Hindlimb muscle (tissue), 1 donor: ENCODE results near the gene PAXX. TPM values are rescaled to one million over a fixed set of nuclear protein-coding genes. Genes with fewer than 3 reads are reported as not detected.
"Not testable (repeated sequence)": the region's sequence is repeated elsewhere in the genome, so short reads cannot be mapped to it uniquely, and the experiment has no call there.

ENCODE experiments used
- DNase-seq: peaks from one replicate; pipeline ENCODE4 v3.0.0-alpha.2; 2013
- polyA plus RNA-seq: library from polyadenylated mRNA; unstranded; fragments of 120-200 nt; gene quantifications from one replicate; pipeline ENCODE4 v1.2.1, GENCODE V29; 2013; ENCODE audit not compliant: insufficient read length

The PAXX gene
- polyA plus RNA-seq, 1 donor, result 23.9 TPM

DNA sequence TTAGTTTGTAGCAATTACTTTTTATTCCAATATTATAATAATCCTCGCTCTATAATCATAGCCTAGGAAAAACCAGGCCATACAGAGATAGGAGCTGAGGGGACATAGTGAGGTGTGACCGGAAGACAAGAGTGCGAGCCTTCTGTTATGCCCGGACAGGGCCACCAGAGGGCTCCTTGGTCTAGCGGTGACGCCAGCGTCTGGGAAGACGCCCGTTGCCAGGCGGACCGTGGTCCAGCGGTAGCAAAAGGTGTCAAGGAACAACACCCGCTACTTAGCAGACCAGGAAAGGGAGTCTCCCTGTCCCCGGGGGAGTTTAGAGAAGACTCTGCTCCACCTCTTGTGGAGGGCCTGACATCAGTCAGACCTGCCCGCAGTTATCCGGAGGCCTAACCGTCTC, 12.1 kb downstream of the PAXX start:
- not testable (repeated sequence) for DNase-seq

GRCh38 chr9:137006116-137007003, 14.1 kb downstream of the PAXX start:
- no peak for DNase-seq

- DNase-seq, result no peak
These were observed 15.0 kb downstream of the PAXX start for GRCh38 chr9:137007108-137007815.

DNA sequence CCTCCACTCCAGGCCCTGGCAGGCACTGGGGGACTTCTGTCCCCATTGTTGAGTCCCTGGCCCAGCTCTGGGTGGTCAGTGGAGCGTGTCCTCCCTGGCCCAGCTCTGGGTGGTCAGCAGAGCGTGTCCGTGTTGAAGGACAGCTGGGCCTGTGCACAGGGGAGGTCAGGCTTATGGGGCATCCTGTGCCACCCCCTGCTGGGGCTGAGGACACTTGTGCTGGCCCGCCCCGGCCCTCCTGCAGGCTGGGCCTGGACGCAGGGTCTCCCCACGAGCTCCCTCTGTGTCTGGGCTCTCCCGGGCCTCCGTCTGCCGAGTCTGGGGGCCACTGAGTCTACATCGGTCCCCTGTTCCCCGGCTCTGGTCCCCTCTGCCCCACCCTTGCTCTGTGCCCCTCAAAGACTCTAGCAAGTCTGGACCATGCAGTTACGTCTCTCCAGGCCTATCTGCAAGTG, 15.6 kb downstream of the PAXX start:
- no peak for DNase-seq

- DNase-seq, result no peak
These were observed 16.1 kb downstream of the PAXX start for GRCh38 chr9:137008312-137008711.

- DNase-seq, result no peak
These were observed 17.0 kb downstream of the PAXX start for GRCh38 chr9:137009217-137009616.

GRCh38 chr9:137009938-137010732, 17.9 kb downstream of the PAXX start:
- no peak for DNase-seq

- no peak for DNase-seq
These were observed 18.9 kb downstream of the PAXX start for GRCh38 chr9:137011156-137011555.

GRCh38 chr9:137011907-137012675, 19.9 kb downstream of the PAXX start:
- no peak for DNase-seq

DNA sequence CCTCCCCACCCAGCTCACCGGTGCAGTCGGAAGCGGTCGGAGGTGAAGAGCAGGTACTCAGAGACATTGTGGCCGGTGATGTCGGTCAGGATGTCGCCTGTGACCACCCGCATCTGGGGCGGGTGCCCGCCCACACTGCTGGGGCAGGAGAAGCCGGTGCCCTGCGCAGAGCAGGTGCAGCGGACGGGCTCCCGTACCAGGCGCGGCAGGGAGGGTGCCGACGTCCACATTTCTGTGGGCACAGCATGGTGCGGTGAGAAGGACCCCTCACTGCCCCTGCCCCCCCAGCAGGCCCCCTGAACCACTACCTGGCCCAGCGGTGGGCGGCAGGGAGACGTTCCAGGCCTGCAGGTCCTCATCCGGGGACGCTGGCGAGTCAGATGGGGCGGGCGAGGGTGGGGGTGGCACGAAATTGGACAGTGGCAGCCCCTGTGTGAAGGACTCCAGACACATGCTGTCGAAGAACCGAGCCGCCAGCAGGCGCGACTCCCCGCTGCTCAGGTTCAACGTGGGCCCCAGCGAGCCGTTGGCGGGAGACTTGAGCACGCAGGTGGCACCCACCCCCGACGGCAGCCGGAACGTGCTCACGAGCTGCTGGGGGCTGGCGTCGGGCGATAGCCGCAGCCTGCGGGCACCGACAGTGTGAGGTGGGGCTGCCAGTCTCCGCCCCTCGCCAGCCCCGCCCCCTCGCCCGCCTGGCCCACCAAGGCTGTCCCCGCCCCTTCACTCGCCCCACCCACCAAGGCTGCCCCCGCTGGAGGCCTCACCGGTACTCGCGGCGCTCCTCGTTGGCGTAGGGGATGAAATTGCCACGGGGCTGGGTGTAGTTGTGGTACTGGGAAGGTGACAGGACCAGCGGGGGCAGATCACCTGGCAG, 20.7 kb downstream of the PAXX start:
- no peak for DNase-seq

DNA sequence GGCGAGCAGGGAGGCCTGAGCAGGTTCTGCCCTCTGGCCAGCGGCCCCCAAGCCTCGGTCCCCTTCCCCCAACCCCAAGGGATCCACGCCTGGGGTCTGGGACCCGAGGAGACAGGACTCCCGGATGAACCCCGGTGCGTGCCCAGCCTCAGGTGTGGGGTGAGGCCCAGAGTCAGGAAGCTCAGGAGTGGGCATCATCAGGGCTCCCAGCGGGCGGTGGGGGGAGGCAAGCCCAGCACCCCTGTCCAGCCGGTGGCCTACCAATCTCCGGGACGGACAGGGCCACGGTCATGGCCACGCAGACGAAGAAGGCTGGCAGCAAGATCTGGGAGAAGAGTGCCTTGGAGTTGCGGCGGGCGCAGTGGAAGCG, 21.3 kb downstream of the PAXX start:
- no peak for DNase-seq

- no peak for DNase-seq
These were observed 21.9 kb downstream of the PAXX start for GRCh38 chr9:137014166-137014565.

- DNase-seq, result no peak
These were observed 22.7 kb downstream of the PAXX start for GRCh38 chr9:137014776-137015539.

DNA sequence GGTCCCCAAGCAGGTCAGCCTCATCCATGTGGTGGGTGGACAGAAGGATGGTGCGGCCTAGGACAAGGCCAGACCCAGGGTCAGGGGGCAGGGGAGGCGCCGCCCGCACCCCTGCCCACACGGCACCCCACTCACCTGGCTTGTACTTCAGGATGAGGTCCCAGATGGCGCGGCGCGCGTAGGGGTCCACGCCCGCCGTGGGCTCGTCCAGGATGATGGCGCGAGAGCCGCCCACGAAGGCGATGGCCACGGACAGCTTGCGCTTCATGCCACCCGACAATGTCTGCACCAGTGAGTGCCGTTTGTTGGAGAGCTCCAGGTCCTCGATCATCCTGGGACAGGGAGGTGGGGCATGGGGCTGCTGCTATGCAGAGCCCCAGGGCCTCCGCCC, 23.3 kb downstream of the PAXX start:
- no peak for DNase-seq

- no peak for DNase-seq
These were observed 23.8 kb downstream of the PAXX start for GRCh38 chr9:137015976-137016375.

- DNase-seq, result no peak
These were observed 24.2 kb downstream of the PAXX start for GRCh38 chr9:137016436-137016835.

- no peak for DNase-seq
These were observed 24.8 kb downstream of the PAXX start for GRCh38 chr9:137017071-137017470.

GRCh38 chr9:137017791-137018497, 25.7 kb downstream of the PAXX start:
- DNase-seq, result no peak

DNA sequence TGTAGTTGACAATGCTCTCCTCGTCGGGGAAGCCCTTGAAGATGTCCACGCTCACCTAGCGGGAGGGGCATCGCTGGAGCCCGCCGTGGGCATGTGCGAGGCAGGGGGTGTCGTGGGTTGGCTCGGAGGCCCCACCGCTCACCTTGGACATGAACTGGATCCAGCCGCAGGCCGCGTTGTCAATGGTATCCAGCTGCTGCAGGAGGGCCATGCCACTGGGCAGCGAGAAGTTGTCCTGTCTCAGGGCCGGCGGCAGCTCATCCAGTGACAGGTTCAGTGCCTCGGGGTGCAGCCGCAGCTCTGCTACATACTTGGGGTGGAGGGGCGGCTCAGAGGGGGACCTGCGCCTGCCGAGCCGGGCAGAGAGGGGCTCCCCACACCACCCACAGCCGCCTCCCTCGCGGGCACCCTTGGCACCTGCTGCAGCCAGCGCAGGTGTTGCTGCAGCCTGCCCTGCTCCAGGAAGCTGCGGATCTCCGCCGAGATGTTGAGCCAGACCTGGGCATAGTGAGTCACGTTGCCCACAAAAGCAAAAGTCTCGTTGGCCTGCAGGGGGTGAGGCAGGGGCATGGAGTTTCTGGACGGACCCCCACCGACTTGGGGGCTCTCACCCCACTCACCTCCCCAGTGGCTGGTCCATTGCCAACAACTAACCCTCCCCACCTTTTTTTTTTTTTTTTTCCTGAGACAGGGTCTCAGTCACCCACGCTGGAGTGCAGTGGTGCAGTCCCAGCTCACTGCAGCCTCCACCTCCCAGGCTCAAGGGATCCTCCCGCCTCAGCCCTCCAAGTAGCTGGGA, 26.7 kb downstream of the PAXX start:
- no peak for DNase-seq
